GM23338 (cell line): ENCODE measurements around the gene TEX53. TPM values are rescaled to one million over a fixed set of nuclear protein-coding genes. Genes with fewer than 3 reads are reported as not detected.

Source experiments
- ATAC-seq: fragments of 200-7000 bp; cut with Tn5 transposase; 3 replicates; pipeline ENCODE4 v1.9.1; 2020
- DNase-seq: peaks from one replicate; pipeline ENCODE4 v3.0.0-alpha.2; 2015; ENCODE audit warnings: low spot score
- H2AFZ ChIP-seq: fragments of 200-600 bp; sonication (generic); 2 replicates; pipeline ENCODE4 v1.8.0; 2016; ENCODE audit warnings: antibody characterized with exemption, mild to moderate bottlenecking, moderate library complexity
- H3F3A ChIP-seq: fragments of 200-600 bp; sonication (generic); replicated peaks from 2 replicates; pipeline ENCODE4 v1.8.0; 2017; ENCODE audit warnings: antibody characterized with exemption, mixed run types, low read depth
- H3K27ac ChIP-seq: fragments of 200-600 bp; sonication (generic); 2 replicates; pipeline ENCODE4 v1.6.1; 2016; ENCODE audit warnings: low read depth
- H3K27me3 ChIP-seq: fragments of 200-600 bp; sonication (generic); 2 replicates; pipeline ENCODE4 v1.8.0; 2016; ENCODE audit warnings: mild to moderate bottlenecking, mixed run types, moderate library complexity; ENCODE audit not compliant: insufficient read depth
- H3K36me3 ChIP-seq: fragments of 200-600 bp; sonication (generic); 2 replicates; pipeline ENCODE4 v1.8.0; 2016; ENCODE audit warnings: mild to moderate bottlenecking; ENCODE audit not compliant: insufficient read depth
- H3K4me1 ChIP-seq: fragments of 200-600 bp; sonication (generic); 2 replicates; pipeline ENCODE4 v1.8.0; 2016; ENCODE audit warnings: mild to moderate bottlenecking, moderate library complexity; ENCODE audit not compliant: insufficient read depth
- H3K4me2 ChIP-seq: fragments of 200-600 bp; sonication (generic); 2 replicates; pipeline ENCODE4 v1.7.1; 2017; ENCODE audit warnings: mixed run types
- H3K4me3 ChIP-seq: fragments of 200-600 bp; sonication (generic); 2 replicates; pipeline ENCODE4 v1.6.1; 2016; ENCODE audit warnings: mixed run types
- H3K79me2 ChIP-seq: fragments of 200-600 bp; sonication (generic); replicated peaks from 2 replicates; pipeline ENCODE4 v1.8.0; 2017; ENCODE audit warnings: mild to moderate bottlenecking; ENCODE audit not compliant: insufficient read depth
- H3K9me2 ChIP-seq: fragments of 200-600 bp; sonication (generic); 2 replicates; pipeline ENCODE4 v1.8.0; 2017; ENCODE audit not compliant: insufficient read depth
- H4K20me1 ChIP-seq: fragments of 200-600 bp; sonication (generic); replicated peaks from 2 replicates; pipeline ENCODE4 v1.8.0; 2017; ENCODE audit warnings: mild to moderate bottlenecking; ENCODE audit not compliant: insufficient read depth
- H3K27ac Mint-ChIP-seq: 2 replicates; pipeline ENCODE4 v1.8.0; 2020; ENCODE audit warnings: inconsistent platforms, mild to moderate bottlenecking, moderate library complexity, mixed read lengths
- H3K27me3 Mint-ChIP-seq: 3 replicates; pipeline ENCODE4 v1.8.0; 2022; ENCODE audit warnings: low read depth, mild to moderate bottlenecking, moderate library complexity, mixed read lengths, inconsistent platforms; ENCODE audit not compliant: insufficient read depth, poor library complexity
- H3K36me3 Mint-ChIP-seq: 3 replicates; pipeline ENCODE4 v1.8.0; 2021; ENCODE audit warnings: low read depth, mild to moderate bottlenecking, inconsistent platforms, moderate library complexity, mixed read lengths
- H3K4me1 Mint-ChIP-seq: 3 replicates; pipeline ENCODE4 v1.8.0; 2020; ENCODE audit warnings: mild to moderate bottlenecking, inconsistent platforms, mixed read lengths
- H3K4me3 Mint-ChIP-seq: 3 replicates; pipeline ENCODE4 v1.8.0; 2021; ENCODE audit warnings: moderate library complexity, mild to moderate bottlenecking, inconsistent platforms, mixed read lengths
- H3K9me3 Mint-ChIP-seq: 3 replicates; pipeline ENCODE4 v1.8.0; 2020; ENCODE audit warnings: moderate library complexity, mild to moderate bottlenecking, inconsistent platforms, mixed read lengths
- CREB1 ChIP-seq: fragments of 250-450 bp; sonication (Bioruptor Pico); IDR thresholded peaks from 2 replicates; pipeline ENCODE4 v1.5.0; 2020; ENCODE audit warnings: low read depth, mild to moderate bottlenecking, moderate library complexity
- EZH2 ChIP-seq: fragments of 200-600 bp; sonication (generic); IDR thresholded peaks from one replicate; pipeline ENCODE4 v1.8.0; 2017; ENCODE audit warnings: antibody characterized with exemption, mild to moderate bottlenecking, low read depth; ENCODE audit not compliant: unreplicated experiment
- EZH2phosphoT487 ChIP-seq: fragments of 200-600 bp; sonication (generic); IDR thresholded peaks from one replicate; pipeline ENCODE4 v1.8.1; 2018; ENCODE audit warnings: antibody characterized with exemption; ENCODE audit not compliant: unreplicated experiment
- JUNB ChIP-seq: IDR thresholded peaks from one replicate; pipeline ENCODE4 v1.6.1; 2016; ENCODE audit warnings: antibody characterized with exemption; ENCODE audit not compliant: unreplicated experiment
- NANOG ChIP-seq: IDR thresholded peaks from 2 replicates; pipeline ENCODE4 v1.6.1; 2016; ENCODE audit warnings: antibody characterized with exemption, borderline replicate concordance
- POLR2AphosphoS5 ChIP-seq: IDR thresholded peaks from 2 replicates; pipeline ENCODE4 v1.6.1; 2016; ENCODE audit warnings: antibody characterized with exemption, low read depth
- STAT1 ChIP-seq: IDR thresholded peaks from one replicate; pipeline ENCODE4 v1.6.1; 2016; ENCODE audit warnings: antibody characterized with exemption; ENCODE audit not compliant: unreplicated experiment
- ZNF114 ChIP-seq: fragments of 250-450 bp; sonication (Bioruptor Pico); IDR thresholded peaks from 2 replicates; pipeline ENCODE4 v1.5.0; 2020; ENCODE audit warnings: mild to moderate bottlenecking, moderate library complexity
- ZNF331 ChIP-seq: fragments of 250-450 bp; sonication (Bioruptor Pico); IDR thresholded peaks from 2 replicates; pipeline ENCODE4 v1.5.0; 2020; ENCODE audit warnings: low read depth, mild to moderate bottlenecking, moderate library complexity
- polyA plus RNA-seq: library from polyadenylated mRNA; unstranded; fragments of >200 nt; fragmentation: Nextera tagmentation; extraction: Ambion mirVana; gene quantifications from 2 replicates; pipeline ENCODE4 v1.2.1, GENCODE V29; 2016
- total RNA-seq: library from RNA; depleted of rRNA; stranded (reverse); fragments of >200 nt; shearing (Covaris generic); gene quantifications from 2 replicates; pipeline ENCODE4 v1.2.3, GENCODE V29; 2014
- TF ChIP-seq, protein P1 (sequence below): IDR thresholded peaks from 2 replicates; pipeline ENCODE4 v1.6.1; 2016; ENCODE audit warnings: antibody characterized with exemption
- TF ChIP-seq, protein P2 (sequence below), 2 experiments: fragments of 200-600 bp in 1 of 2; sonication (generic) in 1 of 2; conservative IDR thresholded peaks; 2 replicates each; pipeline versions ENCODE4 v1.5.1 to v1.6.1; 2016 to 2017; ENCODE audit warnings: antibody characterized with exemption in 2 of 2, low read depth in 2 of 2, mild to moderate bottlenecking in 2 of 2, moderate library complexity in 1 of 2
- TF ChIP-seq, protein P3 (sequence below): fragments of 250-450 bp; sonication (Bioruptor Pico); IDR thresholded peaks from 2 replicates; pipeline ENCODE4 v1.5.0; 2020; ENCODE audit warnings: mild to moderate bottlenecking, moderate library complexity
- TF ChIP-seq, protein P4 (sequence below): IDR thresholded peaks from one replicate; pipeline ENCODE4 v1.6.1; 2018; ENCODE audit warnings: antibody characterized with exemption; ENCODE audit not compliant: unreplicated experiment

TEX53 gene
- total and polyA plus RNA-seq, 2 experiments from 2014 or later = not detected

DNA sequence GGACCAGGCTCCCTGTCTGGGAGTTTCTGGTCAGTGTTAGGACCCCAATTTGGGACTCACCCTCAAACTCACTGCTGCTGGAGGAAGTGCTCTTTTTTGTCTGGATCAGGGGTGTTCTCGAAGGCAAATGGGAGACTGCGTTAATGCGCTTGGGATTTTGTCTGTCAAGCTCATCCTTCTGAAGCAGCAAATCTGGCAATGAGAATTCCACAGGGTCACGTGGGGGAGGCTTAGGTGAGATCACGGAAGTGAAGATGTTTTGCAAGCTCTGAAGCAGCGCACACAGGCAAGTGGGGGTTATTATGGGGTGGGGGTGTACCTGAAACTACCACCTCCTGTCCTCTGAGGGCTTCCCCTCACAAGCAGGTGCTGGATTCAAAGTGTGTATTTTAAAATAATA lies 10.5 kb upstream of the TEX53 start:
- Histone ChIP-seq H3K4me1 (no peaks in the 10 kb centered on the region), H3F3A (no peaks in the 10 kb centered on the region), H2AFZ (peak overlapping the region; percentile 38; the same call in 1 of the 2 replicates), H3K4me2 (no peak overlapping the region), H4K20me1 (no peaks in the 10 kb centered on the region), H3K9me2 (no peaks in the 10 kb centered on the region), H3K36me3 (no peaks in the 10 kb centered on the region), H3K79me2 (no peaks in the 10 kb centered on the region), H3K4me3 (no peak overlapping the region), H3K27me3 (no peaks in the 10 kb centered on the region), H3K27ac (no peak overlapping the region)
- H3K27me3 Mint-ChIP-seq = peaks cover 1% of the 10 kb centered on the region
- TF ChIP-seq EZH2 (no peak), CREB1 (CRISPR knock-in tag) (no peak), EZH2phosphoT487 (no peak), JUNB (no peak), ZNF331 (no peak), NANOG (no peak), STAT1 (no peak), ZNF114 (CRISPR knock-in tag) (no peak), POLR2AphosphoS5 (no peak)
- TF ChIP-seq, protein P1, sequence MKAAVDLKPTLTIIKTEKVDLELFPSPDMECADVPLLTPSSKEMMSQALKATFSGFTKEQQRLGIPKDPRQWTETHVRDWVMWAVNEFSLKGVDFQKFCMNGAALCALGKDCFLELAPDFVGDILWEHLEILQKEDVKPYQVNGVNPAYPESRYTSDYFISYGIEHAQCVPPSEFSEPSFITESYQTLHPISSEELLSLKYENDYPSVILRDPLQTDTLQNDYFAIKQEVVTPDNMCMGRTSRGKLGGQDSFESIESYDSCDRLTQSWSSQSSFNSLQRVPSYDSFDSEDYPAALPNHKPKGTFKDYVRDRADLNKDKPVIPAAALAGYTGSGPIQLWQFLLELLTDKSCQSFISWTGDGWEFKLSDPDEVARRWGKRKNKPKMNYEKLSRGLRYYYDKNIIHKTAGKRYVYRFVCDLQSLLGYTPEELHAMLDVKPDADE = no peak
- TF ChIP-seq, protein P2, sequence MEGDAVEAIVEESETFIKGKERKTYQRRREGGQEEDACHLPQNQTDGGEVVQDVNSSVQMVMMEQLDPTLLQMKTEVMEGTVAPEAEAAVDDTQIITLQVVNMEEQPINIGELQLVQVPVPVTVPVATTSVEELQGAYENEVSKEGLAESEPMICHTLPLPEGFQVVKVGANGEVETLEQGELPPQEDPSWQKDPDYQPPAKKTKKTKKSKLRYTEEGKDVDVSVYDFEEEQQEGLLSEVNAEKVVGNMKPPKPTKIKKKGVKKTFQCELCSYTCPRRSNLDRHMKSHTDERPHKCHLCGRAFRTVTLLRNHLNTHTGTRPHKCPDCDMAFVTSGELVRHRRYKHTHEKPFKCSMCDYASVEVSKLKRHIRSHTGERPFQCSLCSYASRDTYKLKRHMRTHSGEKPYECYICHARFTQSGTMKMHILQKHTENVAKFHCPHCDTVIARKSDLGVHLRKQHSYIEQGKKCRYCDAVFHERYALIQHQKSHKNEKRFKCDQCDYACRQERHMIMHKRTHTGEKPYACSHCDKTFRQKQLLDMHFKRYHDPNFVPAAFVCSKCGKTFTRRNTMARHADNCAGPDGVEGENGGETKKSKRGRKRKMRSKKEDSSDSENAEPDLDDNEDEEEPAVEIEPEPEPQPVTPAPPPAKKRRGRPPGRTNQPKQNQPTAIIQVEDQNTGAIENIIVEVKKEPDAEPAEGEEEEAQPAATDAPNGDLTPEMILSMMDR (conservative IDR thresholded peaks at IDR 0.05; ENCODE audit: low read depth in 2 of 2) = no peak
- TF ChIP-seq, protein P3, sequence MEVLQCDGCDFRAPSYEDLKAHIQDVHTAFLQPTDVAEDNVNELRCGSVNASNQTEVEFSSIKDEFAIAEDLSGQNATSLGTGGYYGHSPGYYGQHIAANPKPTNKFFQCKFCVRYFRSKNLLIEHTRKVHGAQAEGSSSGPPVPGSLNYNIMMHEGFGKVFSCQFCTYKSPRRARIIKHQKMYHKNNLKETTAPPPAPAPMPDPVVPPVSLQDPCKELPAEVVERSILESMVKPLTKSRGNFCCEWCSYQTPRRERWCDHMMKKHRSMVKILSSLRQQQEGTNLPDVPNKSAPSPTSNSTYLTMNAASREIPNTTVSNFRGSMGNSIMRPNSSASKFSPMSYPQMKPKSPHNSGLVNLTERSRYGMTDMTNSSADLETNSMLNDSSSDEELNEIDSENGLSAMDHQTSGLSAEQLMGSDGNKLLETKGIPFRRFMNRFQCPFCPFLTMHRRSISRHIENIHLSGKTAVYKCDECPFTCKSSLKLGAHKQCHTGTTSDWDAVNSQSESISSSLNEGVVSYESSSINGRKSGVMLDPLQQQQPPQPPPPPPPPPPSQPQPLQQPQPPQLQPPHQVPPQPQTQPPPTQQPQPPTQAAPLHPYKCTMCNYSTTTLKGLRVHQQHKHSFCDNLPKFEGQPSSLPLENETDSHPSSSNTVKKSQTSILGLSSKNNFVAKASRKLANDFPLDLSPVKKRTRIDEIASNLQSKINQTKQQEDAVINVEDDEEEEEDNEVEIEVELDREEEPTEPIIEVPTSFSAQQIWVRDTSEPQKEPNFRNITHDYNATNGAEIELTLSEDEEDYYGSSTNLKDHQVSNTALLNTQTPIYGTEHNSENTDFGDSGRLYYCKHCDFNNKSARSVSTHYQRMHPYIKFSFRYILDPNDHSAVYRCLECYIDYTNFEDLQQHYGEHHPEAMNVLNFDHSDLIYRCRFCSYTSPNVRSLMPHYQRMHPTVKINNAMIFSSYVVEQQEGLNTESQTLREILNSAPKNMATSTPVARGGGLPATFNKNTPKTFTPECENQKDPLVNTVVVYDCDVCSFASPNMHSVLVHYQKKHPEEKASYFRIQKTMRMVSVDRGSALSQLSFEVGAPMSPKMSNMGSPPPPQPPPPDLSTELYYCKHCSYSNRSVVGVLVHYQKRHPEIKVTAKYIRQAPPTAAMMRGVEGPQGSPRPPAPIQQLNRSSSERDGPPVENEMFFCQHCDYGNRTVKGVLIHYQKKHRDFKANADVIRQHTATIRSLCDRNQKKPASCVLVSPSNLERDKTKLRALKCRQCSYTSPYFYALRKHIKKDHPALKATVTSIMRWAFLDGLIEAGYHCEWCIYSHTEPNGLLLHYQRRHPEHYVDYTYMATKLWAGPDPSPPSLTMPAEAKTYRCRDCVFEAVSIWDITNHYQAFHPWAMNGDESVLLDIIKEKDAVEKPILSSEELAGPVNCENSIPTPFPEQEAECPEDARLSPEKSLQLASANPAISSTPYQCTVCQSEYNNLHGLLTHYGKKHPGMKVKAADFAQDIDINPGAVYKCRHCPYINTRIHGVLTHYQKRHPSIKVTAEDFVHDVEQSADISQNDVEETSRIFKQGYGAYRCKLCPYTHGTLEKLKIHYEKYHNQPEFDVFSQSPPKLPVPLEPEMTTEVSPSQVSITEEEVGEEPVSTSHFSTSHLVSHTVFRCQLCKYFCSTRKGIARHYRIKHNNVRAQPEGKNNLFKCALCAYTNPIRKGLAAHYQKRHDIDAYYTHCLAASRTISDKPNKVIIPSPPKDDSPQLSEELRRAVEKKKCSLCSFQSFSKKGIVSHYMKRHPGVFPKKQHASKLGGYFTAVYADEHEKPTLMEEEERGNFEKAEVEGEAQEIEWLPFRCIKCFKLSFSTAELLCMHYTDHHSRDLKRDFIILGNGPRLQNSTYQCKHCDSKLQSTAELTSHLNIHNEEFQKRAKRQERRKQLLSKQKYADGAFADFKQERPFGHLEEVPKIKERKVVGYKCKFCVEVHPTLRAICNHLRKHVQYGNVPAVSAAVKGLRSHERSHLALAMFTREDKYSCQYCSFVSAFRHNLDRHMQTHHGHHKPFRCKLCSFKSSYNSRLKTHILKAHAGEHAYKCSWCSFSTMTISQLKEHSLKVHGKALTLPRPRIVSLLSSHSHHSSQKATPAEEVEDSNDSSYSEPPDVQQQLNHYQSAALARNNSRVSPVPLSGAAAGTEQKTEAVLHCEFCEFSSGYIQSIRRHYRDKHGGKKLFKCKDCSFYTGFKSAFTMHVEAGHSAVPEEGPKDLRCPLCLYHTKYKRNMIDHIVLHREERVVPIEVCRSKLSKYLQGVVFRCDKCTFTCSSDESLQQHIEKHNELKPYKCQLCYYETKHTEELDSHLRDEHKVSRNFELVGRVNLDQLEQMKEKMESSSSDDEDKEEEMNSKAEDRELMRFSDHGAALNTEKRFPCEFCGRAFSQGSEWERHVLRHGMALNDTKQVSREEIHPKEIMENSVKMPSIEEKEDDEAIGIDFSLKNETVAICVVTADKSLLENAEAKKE (CRISPR knock-in tag) = no peak
- TF ChIP-seq, protein P4, sequence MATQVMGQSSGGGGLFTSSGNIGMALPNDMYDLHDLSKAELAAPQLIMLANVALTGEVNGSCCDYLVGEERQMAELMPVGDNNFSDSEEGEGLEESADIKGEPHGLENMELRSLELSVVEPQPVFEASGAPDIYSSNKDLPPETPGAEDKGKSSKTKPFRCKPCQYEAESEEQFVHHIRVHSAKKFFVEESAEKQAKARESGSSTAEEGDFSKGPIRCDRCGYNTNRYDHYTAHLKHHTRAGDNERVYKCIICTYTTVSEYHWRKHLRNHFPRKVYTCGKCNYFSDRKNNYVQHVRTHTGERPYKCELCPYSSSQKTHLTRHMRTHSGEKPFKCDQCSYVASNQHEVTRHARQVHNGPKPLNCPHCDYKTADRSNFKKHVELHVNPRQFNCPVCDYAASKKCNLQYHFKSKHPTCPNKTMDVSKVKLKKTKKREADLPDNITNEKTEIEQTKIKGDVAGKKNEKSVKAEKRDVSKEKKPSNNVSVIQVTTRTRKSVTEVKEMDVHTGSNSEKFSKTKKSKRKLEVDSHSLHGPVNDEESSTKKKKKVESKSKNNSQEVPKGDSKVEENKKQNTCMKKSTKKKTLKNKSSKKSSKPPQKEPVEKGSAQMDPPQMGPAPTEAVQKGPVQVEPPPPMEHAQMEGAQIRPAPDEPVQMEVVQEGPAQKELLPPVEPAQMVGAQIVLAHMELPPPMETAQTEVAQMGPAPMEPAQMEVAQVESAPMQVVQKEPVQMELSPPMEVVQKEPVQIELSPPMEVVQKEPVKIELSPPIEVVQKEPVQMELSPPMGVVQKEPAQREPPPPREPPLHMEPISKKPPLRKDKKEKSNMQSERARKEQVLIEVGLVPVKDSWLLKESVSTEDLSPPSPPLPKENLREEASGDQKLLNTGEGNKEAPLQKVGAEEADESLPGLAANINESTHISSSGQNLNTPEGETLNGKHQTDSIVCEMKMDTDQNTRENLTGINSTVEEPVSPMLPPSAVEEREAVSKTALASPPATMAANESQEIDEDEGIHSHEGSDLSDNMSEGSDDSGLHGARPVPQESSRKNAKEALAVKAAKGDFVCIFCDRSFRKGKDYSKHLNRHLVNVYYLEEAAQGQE = no peak
- H3K27ac Mint-ChIP-seq = no peak overlapping the region
- no peaks in the 10 kb centered on the region for H3K36me3 Mint-ChIP-seq
- no peaks in the 10 kb centered on the region for H3K4me1 Mint-ChIP-seq
- H3K9me3 Mint-ChIP-seq = no peaks in the 10 kb centered on the region
- DNase-seq (no peak), ATAC-seq (no peak)
- H3K4me3 Mint-ChIP-seq = no peak overlapping the region
